ENCODE measurements around the gene PLD3.

DNA sequence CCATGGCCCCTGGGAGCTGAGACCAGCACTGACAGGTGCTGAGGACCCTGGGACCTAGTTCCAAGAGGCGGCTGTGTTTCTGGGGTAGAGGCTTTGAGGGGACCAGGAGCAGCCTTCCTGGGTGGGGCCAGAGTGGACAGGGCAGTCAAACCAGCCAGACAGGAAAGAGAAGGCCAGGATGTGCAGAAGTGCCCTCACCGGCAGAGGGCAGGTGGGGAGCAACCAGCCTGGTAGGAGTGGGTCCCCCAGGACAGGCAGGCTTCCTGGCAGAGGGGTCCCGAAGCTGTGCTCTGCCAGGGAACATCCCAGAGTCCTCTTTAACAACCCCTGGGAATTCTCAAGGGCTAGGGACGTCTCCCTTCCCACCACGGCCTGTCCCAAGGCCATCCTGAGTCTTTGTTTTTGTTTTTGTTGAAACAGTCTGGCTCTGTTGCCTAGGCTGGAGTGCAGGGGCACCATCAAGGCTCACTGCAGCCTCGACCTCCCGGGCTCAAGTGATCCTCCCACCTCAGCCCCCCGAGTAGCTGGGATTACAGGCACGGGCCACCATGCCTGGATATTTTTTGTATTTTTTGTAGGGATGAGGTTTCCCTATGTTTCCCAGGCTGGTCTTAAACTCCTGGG is 44.5 kb downstream of the PLD3 start:
- TF ChIP-seq CTCF (conservative IDR thresholded peaks at IDR 0.05; ENCODE audit: low read length) (peak; percentile 63), EZH2phosphoT487 (IDR thresholded peaks at IDR 0.05; ENCODE audit: borderline replicate concordance, low read depth, low read length) (no peak)
